GM11168 (cell line): ENCODE data around the gene KY.

Experiments
- in situ Hi-C: fragments of 300-500 bp; cut with MboI; formaldehyde crosslinking; loops from one replicate; pipeline ENCODE4 v1.12.0; 2022; ENCODE audit warnings: low sequenced_read_pairs; ENCODE audit not compliant: unreplicated experiment

Gene KY

GRCh38 chr3:134649106-134649705 lies 1.6 kb downstream of the KY start:
- in situ Hi-C loops: no loop called here

GRCh38 chr3:134647902-134648760 lies 2.7 kb downstream of the KY start:
- in situ Hi-C loops: no loop called here

GRCh38 chr3:134646086-134646485 lies 4.7 kb downstream of the KY start:
- in situ Hi-C loops: no loop called here

DNA sequence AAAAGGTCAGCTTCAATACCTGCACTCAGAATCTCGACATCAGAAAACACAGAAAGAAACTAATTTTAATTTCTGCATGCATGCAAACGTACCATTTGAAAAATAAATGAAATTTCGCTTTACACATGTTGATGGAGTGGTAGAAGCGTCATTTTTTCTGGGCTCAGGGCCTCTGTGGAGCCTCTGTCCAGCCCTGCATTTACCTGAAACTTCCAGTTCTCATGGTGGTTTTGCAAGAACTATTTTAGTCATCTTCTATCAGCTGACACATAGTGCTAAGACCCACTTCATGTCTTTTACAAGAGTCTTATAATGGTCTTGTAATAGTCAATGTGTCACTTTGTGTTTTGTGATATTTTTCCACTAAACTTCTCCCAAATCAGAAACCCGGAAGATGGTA lies 5.3 kb downstream of the KY start:
- in situ Hi-C loops: no loop called here

GRCh38 chr3:134644731-134645514 lies 5.9 kb downstream of the KY start:
- in situ Hi-C loops: no loop called here

- in situ Hi-C loops: no loop called here
Measured at GRCh38 chr3:134643150-134643675, 7.6 kb downstream of the KY start.

GRCh38 chr3:134642445-134643149 lies 8.2 kb downstream of the KY start:
- in situ Hi-C loops: no loop called here

- in situ Hi-C loops: no loop called here
Measured at GRCh38 chr3:134641671-134642300, 9.0 kb downstream of the KY start.

DNA sequence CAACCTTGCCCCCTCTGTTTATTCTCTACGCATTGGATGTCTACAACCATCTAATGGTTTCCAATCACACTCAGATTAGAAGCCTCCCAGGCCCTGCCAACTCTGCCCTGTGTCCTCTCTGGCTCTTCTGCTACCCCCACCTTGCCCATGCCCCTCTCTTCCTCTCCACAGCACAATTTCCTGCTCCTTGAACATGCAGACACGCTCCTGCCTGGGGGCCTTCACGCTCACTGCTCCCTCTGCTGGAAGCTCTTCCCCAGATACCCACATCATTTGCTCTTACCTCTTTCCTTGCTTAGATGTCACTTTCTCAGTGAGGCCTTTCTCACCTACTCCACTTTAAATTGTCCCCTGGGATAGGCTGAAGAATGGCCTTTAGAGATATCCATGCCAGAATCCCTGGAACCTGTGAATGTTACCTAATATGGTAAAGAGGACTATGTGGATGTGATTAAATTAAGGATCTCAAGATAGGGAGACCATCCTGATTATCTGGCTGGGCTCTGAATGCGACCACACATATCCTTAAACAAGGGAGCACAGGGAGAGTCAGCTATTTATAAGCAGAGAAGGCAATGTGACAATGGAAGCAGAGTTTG lies 9.9 kb downstream of the KY start:
- in situ Hi-C loops: no loop called here

DNA sequence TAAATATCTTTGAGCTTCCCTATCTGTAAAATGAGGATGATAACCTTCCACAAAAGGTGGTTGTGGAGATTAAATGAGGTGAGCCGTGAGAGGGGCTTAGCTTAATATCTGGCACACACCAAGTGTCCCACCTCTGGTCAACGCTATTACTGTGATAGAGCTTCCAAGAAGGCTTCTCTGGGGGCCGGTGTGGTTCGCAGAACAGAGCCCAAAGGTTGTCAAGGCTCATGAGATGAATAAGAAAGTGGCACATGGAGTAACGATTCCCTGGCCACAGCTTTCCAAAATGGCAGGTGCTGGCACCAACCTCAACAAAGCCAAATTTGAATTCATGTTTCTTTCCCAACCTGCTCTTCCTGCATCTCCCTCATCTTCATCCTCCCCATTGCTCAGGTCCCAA lies 10.4 kb downstream of the KY start:
- in situ Hi-C loops: no loop called here

- in situ Hi-C loops: no loop called here
Measured at GRCh38 chr3:134638385-134639030, 12.3 kb downstream of the KY start.

DNA sequence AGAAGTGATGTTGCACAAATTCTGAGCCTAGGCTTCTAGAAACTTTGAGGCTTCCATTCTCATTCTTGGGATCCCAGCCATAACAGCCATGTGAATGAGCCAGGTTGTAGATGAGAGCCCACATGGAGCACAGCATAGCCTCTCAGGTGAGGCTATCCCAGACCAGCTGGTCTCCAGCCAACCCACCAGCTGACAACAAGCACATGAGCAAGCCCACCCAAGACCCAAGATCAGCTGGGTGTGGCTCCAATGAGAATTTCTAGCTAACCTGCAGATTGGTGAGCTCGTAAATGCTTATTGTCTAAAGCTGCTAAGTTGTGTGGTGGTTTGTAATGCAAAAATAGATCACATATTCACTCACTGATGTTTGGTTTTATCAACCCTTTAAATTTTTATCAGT lies 14.4 kb downstream of the KY start:
- in situ Hi-C loops: no loop called here

- in situ Hi-C loops: no loop called here
Measured at GRCh38 chr3:134630506-134630905, 20.3 kb downstream of the KY start.

DNA sequence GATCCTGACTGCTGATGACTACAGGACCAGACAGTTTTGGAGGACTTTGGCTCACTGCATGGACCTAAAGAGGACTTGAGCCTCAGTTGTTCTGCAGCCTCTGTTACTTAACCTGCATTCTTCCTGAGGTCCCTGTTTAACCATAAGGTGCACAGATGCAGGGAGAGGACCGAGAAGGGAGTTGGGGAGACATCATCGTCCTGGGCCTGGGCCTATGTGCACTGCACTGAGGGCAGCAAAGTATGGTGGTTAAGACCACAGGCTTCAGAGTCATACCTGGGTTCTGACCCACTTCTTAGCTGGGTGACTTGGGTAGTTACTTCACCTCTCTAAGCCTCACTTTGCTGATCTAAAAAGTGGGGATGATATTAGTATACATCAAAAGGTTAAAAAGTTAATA lies 21.9 kb downstream of the KY start:
- in situ Hi-C loops: no loop called here

DNA sequence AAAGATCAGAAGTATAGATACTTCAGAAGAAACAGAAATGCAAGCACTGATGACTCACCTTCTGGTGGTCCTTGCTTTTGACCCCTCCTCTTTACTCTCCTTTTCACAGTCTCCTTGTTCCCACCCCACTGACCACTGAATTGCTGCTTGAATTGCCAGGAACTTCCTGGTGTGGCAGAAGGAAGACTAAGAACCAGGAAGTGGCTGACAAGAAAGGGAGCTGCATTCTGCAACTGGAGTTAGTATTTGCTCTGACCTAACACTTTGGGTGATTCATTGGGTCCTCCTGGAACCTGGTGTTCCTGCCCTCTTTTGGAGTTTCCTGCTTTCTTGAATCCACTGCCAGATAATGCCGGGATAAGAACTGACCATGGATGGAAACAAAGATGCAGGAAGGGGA lies 23.0 kb downstream of the KY start:
- in situ Hi-C loops: no loop called here

- in situ Hi-C loops: no loop called here
Measured at GRCh38 chr3:134625885-134626741, 24.7 kb downstream of the KY start.

GRCh38 chr3:134625462-134625861 lies 25.4 kb downstream of the KY start:
- in situ Hi-C loops: no loop called here
